ENCODE results near the gene SPO11.

SPO11 gene

GRCh38 chr20:57387463-57387862 is 57.9 kb downstream of the SPO11 start:
- in situ Hi-C loops (cut with MboI; ENCODE audit: low sequenced_read_pairs), result loop anchor here (5.0 to 25.0 kb wide), 3 partner anchors 90 to 825 kb away; partner anchors contain the start of gene ZBP1

- in situ Hi-C loops (cut with MboI; ENCODE audit: low sequenced_read_pairs), result loop anchor here (5.0 to 25.0 kb wide), 3 partner anchors 89 to 824 kb away; partner anchors contain the start of gene ZBP1
These were observed 58.4 kb downstream of the SPO11 start for GRCh38 chr20:57387945-57388371.

DNA sequence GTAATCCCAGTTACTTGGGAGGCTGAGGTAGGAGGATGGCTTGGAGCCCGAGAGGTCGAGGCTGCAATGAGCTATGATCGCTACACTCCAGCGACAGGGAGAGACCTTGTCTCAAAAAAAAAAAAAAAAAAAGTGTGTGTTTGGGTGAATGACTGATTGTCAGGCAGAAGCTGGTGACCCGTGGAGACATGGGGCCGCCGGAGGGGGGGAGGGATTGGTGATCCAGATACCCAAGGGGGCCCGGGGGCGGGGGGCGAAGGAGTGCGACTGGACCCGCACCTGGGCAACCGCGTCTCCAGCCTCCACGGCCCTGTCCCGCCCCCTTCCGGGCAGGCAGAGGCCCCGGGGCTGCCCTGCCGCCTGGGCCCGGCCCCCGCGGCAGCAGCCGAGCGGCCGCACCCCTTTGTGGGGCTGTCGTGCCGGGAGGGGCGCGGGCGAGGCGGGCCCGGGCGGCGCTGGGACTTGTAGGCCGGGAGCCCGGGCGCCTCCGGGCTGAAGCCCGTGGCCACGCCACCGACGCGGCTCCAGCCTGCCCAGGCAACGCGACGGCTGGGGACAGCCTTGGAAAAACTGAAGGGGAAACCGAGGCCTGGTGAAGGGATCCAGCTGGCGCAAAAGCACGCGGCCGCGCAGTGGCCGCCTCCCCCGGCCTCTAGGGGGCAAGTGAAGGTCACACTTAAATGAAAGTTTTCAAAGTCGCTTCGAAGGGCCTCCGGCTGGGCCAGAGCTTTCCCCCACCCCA is 59.5 kb downstream of the SPO11 start:
- in situ Hi-C loops (cut with MboI; ENCODE audit: low sequenced_read_pairs), result loop anchor here (5.0 to 25.0 kb wide), 3 partner anchors 88 to 823 kb away; partner anchors contain the start of gene ZBP1

DNA sequence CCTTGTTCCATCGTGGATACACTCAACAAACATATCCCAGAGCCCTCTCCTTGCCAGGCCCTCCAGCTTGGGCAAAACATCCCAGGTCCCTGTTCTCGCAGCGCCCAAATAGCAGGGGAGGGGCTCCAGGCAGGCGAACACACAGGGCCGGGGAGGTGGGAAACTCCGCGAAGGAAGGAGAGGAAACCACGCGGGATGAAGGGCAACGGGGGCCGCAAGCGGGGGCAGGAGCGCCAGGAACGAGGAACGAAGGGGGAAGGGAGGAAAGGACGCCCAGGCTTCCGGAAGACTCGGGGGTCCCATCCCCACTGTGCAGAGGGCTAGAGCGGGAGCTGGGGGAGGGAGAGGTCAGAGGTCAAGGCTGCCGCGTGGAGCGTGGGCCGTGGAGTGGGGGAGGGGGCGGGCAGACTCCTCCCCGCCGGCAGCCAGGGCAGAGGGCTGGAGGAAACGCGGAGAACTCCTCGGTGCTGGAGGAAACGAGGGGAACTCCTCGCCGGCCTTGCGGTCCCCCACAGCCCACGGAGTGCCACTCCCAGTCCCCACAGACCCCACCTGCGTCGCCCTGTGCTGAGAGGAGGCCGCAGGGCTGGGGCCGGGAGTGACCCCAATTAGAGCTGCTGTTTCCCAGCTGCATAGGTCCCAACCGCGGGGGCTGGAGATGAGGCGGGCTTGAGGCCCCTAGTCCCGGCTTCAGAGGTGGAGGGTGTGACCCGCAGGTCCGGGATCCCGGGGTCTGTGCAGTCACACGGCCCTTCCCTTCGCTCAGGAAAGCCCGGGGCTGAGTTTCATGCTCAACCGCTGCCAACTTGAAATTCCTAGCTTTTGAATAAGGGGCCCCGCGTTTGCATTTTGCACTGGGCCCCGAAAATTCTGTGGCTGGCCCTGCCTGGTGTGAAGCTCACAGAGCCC is 60.3 kb downstream of the SPO11 start:
- in situ Hi-C loops (cut with MboI; ENCODE audit: low sequenced_read_pairs), result loop anchor here (5.0 to 25.0 kb wide), 3 partner anchors 87 to 822 kb away; partner anchors contain the start of gene ZBP1

GRCh38 chr20:57390604-57391438 is 61.2 kb downstream of the SPO11 start, which contains the start of gene RBM38:
RBM38 (plus strand) TSS chr20:57391396; CDS start chr20:57391582, 186 bp downstream.
- in situ Hi-C loops (cut with MboI; ENCODE audit: low sequenced_read_pairs), result loop anchor here (25.0 kb wide), 2 partner anchors 221 to 821 kb away; partner anchors contain the start of gene ZBP1

- in situ Hi-C loops (cut with MboI; ENCODE audit: low sequenced_read_pairs), result loop anchor here (25.0 kb wide), 2 partner anchors 221 to 821 kb away; partner anchors contain the start of gene ZBP1
These were observed 62.1 kb downstream of the SPO11 start for GRCh38 chr20:57391439-57392301.

- in situ Hi-C loops (cut with MboI; ENCODE audit: low sequenced_read_pairs), result loop anchor here (25.0 kb wide), 2 partner anchors 220 to 820 kb away; partner anchors contain the start of gene ZBP1
These were observed 63.1 kb downstream of the SPO11 start for GRCh38 chr20:57392512-57393271.
